HepG2 (cell line): ENCODE results near the gene CABLES2. TPM values are rescaled to one million over a fixed set of nuclear protein-coding genes. Genes with fewer than 3 reads are reported as not detected.

Experiments
- DPF2 ChIP-seq: sonication (generic); formaldehyde crosslinking; IDR thresholded peaks from 2 replicates; pipeline ENCODE4 v1.4.0; 2020; ENCODE audit warnings: mild to moderate bottlenecking, low read depth, missing genetic modification reagents, borderline replicate concordance
- HHEX ChIP-seq: IDR thresholded peaks from 2 replicates; pipeline ENCODE4 v1.6.1; 2016; ENCODE audit warnings: control low read depth
- HNRNPUL1 ChIP-seq: fragments of 200-400 bp; formaldehyde crosslinking; IDR thresholded peaks from 2 replicates; pipeline ENCODE4 v1.6.1; 2017; ENCODE audit warnings: low read depth, mild to moderate bottlenecking, low read length, moderate library complexity
- JARID2 ChIP-seq: sonication (generic); formaldehyde crosslinking; IDR thresholded peaks from 2 replicates; pipeline ENCODE4 v1.8.1; 2023; ENCODE audit warnings: missing genetic modification reagents, inconsistent platforms; ENCODE audit not compliant: insufficient replicate concordance
- KMT2B ChIP-seq: IDR thresholded peaks from 2 replicates; pipeline ENCODE4 v1.6.1; 2016; ENCODE audit warnings: missing genetic modification reagents, missing compliant biosample characterization
- NKX3-1 ChIP-seq: sonication (generic); formaldehyde crosslinking; IDR thresholded peaks from 2 replicates; pipeline ENCODE4 v1.5.0; 2020; ENCODE audit warnings: missing genetic modification reagents
- NPAS2 ChIP-seq: sonication (generic); formaldehyde crosslinking; IDR thresholded peaks from 2 replicates; pipeline ENCODE4 v1.8.0; 2022; ENCODE audit warnings: mild to moderate bottlenecking, missing genetic modification reagents, borderline replicate concordance
- PCBP1 ChIP-seq: fragments of 200-400 bp; formaldehyde crosslinking; IDR thresholded peaks from 2 replicates; pipeline ENCODE4 v1.6.1; 2017; ENCODE audit warnings: mild to moderate bottlenecking, low read depth, low read length, borderline replicate concordance
- PHF5A ChIP-seq: IDR thresholded peaks from one replicate; pipeline ENCODE4 v1.6.1; 2018; ENCODE audit warnings: low read depth, missing genetic modification reagents; ENCODE audit not compliant: unreplicated experiment
- RBM39 ChIP-seq: fragments of 200-400 bp; formaldehyde crosslinking; IDR thresholded peaks from one replicate; pipeline ENCODE4 v1.6.1; 2018; ENCODE audit warnings: antibody characterized with exemption, mild to moderate bottlenecking, low read depth, low read length; ENCODE audit not compliant: poor library complexity, severe bottlenecking
- RELA ChIP-seq: sonication (generic); formaldehyde crosslinking; IDR thresholded peaks from 2 replicates; pipeline ENCODE4 v1.4.0; 2020; ENCODE audit warnings: missing genetic modification reagents
- RXRB ChIP-seq: IDR thresholded peaks from 2 replicates; pipeline ENCODE4 v1.6.1; 2016; ENCODE audit warnings: borderline replicate concordance, missing genetic modification reagents, missing compliant biosample characterization
- SMARCC2 ChIP-seq: fragments of 450-650 bp; IDR thresholded peaks from 2 replicates; pipeline ENCODE4 v1.6.1; 2017; ENCODE audit warnings: antibody characterized with exemption, mild to moderate bottlenecking
- TSC22D2 ChIP-seq: sonication (generic); formaldehyde crosslinking; IDR thresholded peaks from 2 replicates; pipeline ENCODE4 v1.5.1; 2020; ENCODE audit warnings: missing genetic modification reagents, mild to moderate bottlenecking, borderline replicate concordance
- ZEB1 ChIP-seq: IDR thresholded peaks from 2 replicates; pipeline ENCODE4 v1.6.1; 2012; ENCODE audit warnings: mild to moderate bottlenecking, low read depth, inconsistent platforms; ENCODE audit not compliant: insufficient replicate concordance
- ZKSCAN1 ChIP-seq: fragments of 150-350 bp; IDR thresholded peaks from 2 replicates; pipeline ENCODE4 v1.6.1; 2014; ENCODE audit warnings: low read length
- ZNF564 ChIP-seq: sonication (generic); formaldehyde crosslinking; IDR thresholded peaks from 2 replicates; pipeline ENCODE4 v1.8.1; 2023; ENCODE audit warnings: mild to moderate bottlenecking, missing genetic modification reagents
- ZNF577 ChIP-seq: sonication (generic); formaldehyde crosslinking; IDR thresholded peaks from 2 replicates; pipeline ENCODE4 v1.4.0; 2020; ENCODE audit warnings: mild to moderate bottlenecking, low read depth, missing genetic modification reagents, borderline replicate concordance
- ZNF775 ChIP-seq: sonication (generic); formaldehyde crosslinking; IDR thresholded peaks from 2 replicates; pipeline ENCODE4 v1.4.0; 2020; ENCODE audit warnings: missing genetic modification reagents, mild to moderate bottlenecking, moderate library complexity, borderline replicate concordance
- ZNF781 ChIP-seq: sonication (generic); formaldehyde crosslinking; IDR thresholded peaks from 2 replicates; pipeline ENCODE4 v1.5.1; 2020; ENCODE audit warnings: borderline replicate concordance, mild to moderate bottlenecking, missing genetic modification reagents; ENCODE audit errors: not compliant biosample characterization
- ZSCAN22 ChIP-seq: sonication (generic); formaldehyde crosslinking; IDR thresholded peaks from 2 replicates; pipeline ENCODE4 v1.4.0; 2020; ENCODE audit warnings: mild to moderate bottlenecking, missing genetic modification reagents
- polyA plus RNA-seq, 8 experiments: library from polyadenylated mRNA; depleted of rRNA in 3 of 8; stranded (reverse) in 7 of 8; unstranded in 1 of 8; fragments of >200 nt; fragmentation: Illumina TruSeq in 4 of 8; extraction: Trizol in 4 of 8; gene quantifications; 2 replicates each; pipeline versions ENCODE4 v1.2.1 to v1.2.3, GENCODE V29; 2011 to 2016; ENCODE audit warnings: low read depth in 4 of 8, missing spikeins in 1 of 8, mixed read lengths in 1 of 8; ENCODE audit not compliant: insufficient read depth in 1 of 8
- total RNA-seq, 5 experiments: library from RNA; depleted of rRNA; stranded (reverse); fragments of >200 nt; fragmentation: Illumina TruSeq; extraction: Trizol; gene quantifications; 2 replicates each; pipeline ENCODE4 v1.2.3, GENCODE V29; 2016; ENCODE audit warnings: low read depth in 1 of 5
- TF ChIP-seq, protein P1 (sequence below): sonication (generic); formaldehyde crosslinking; IDR thresholded peaks from one replicate; pipeline ENCODE4 v1.5.1; 2020; ENCODE audit warnings: mild to moderate bottlenecking, missing genetic modification reagents; ENCODE audit errors: not compliant biosample characterization

CABLES2 gene
- total and polyA plus RNA-seq, 2 of the 13 experiments (the other 11 are each of a cell fraction or from before 2014, with no cell fraction given) = 5.2 to 9.7 TPM

DNA sequence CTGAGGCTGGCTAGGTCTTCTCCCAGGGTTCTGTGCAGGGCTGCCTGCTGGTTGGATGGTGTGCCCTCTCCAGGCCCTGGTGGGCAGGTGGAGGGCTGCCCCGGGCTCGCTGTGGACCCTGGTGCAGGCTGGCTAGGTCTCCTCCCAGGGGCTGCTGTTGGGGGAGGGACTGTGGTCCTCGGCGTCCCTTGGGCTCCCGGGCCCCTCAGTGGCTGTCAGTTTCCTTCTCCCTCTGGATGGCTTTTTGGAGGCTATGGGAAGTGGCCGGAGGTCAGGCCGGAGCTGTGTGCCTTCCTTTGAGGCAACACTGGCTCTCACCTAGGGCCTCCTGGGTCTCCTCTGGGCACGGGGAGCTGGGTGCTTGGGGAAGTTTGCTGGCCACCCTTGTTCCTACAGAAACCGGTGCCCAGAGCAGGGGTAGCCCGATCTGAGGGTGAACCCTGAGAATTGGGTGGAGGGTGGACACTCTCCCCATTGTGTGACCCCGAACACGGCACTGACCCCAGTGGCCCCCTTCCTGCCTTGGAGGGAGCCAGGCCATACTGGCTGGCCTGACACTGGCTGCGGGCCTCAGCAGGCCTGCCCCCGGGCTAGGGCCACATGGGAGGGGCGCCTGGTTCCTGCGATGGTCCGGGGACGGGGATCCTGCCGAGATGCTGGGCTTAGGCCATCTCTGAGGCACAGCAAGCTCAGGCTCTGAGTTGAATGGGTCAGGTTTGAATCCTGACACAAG, 3.8 kb upstream of the CABLES2 start (continued):
- TF ChIP-seq HNRNPUL1 (no peak), KMT2B (CRISPR knock-in tag) (no peak), PCBP1 (0 out of 2 replicates have a peak, but pooled peaks have one; percentile 12), RELA (CRISPR knock-in tag) (no peak), RXRB (CRISPR knock-in tag) (no peak), NPAS2 (CRISPR knock-in tag) (no peak), ZNF577 (no peak), JARID2 (CRISPR knock-in tag) (no peak), RBM39 (no peak), SMARCC2 (no peak), PHF5A (CRISPR knock-in tag) (no peak), HHEX (CRISPR knock-in tag) (no peak), ZSCAN22 (no peak), ZNF564 (CRISPR knock-in tag) (no peak), DPF2 (CRISPR knock-in tag) (no peak), NKX3-1 (no peak), ZNF775 (CRISPR knock-in tag) (no peak), ZNF781 (CRISPR knock-in tag) (peak; percentile 7), TSC22D2 (CRISPR knock-in tag) (no peak), ZKSCAN1 (no peak), ZEB1 (no peak)
- TF ChIP-seq, protein P1, sequence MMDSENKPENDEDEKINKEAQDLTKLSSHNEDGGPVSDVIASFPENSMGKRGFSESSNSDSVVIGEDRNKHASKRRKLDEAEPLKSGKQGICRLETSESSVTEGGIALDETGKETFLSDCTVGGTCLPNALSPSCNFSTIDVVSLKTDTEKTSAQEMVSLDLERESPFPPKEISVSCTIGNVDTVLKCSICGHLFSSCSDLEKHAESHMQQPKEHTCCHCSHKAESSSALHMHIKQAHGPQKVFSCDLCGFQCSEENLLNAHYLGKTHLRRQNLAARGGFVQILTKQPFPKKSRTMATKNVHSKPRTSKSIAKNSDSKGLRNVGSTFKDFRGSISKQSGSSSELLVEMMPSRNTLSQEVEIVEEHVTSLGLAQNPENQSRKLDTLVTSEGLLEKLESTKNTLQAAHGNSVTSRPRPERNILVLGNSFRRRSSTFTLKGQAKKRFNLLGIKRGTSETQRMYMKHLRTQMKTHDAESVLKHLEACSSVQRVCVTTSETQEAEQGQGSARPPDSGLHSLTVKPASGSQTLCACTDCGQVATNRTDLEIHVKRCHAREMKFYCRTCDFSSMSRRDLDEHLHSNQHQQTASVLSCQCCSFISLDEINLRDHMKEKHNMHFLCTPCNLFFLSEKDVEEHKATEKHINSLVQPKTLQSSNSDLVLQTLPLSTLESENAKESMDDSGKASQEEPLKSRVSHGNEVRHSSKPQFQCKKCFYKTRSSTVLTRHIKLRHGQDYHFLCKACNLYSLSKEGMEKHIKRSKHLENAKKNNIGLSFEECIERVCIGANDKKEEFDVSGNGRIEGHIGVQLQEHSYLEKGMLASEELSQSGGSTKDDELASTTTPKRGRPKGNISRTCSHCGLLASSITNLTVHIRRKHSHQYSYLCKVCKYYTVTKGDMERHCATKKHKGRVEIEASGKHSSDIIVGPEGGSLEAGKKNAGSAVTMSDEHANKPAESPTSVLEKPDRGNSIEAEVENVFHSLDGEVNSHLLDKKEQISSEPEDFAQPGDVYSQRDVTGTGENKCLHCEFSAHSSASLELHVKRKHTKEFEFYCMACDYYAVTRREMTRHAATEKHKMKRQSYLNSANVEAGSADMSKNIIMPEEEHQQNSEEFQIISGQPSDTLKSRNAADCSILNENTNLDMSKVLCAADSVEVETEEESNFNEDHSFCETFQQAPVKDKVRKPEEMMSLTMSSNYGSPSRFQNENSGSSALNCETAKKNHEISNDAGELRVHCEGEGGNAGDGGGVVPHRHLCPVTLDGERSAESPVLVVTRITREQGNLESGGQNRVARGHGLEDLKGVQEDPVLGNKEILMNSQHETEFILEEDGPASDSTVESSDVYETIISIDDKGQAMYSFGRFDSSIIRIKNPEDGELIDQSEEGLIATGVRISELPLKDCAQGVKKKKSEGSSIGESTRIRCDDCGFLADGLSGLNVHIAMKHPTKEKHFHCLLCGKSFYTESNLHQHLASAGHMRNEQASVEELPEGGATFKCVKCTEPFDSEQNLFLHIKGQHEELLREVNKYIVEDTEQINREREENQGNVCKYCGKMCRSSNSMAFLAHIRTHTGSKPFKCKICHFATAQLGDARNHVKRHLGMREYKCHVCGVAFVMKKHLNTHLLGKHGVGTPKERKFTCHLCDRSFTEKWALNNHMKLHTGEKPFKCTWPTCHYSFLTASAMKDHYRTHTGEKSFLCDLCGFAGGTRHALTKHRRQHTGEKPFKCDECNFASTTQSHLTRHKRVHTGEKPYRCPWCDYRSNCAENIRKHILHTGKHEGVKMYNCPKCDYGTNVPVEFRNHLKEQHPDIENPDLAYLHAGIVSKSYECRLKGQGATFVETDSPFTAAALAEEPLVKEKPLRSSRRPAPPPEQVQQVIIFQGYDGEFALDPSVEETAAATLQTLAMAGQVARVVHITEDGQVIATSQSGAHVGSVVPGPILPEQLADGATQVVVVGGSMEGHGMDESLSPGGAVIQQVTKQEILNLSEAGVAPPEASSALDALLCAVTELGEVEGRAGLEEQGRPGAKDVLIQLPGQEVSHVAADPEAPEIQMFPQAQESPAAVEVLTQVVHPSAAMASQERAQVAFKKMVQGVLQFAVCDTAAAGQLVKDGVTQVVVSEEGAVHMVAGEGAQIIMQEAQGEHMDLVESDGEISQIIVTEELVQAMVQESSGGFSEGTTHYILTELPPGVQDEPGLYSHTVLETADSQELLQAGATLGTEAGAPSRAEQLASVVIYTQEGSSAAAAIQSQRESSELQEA (CRISPR knock-in tag) = peak; percentile 28
